Measurements from ENCODE around the gene ATP5PF.

The ATP5PF gene

GRCh38 chr21:25691976-25692375 is 42.7 kb downstream of the ATP5PF start:
- H2AFZ ChIP-seq (ENCODE audit: low read length) = no peak overlapping the region
- H3K4me1 ChIP-seq (ENCODE audit: low read length) = no peaks in the 10 kb centered on the region
- H3K4me3 ChIP-seq (ENCODE audit: low read length) = no peak overlapping the region
- TF ChIP-seq CTCF (IDR thresholded peaks at IDR 0.05; ENCODE audit: low read length) = no peak
- TF ChIP-seq EZH2 (optimal IDR thresholded peaks at IDR 0.05; ENCODE audit: low read depth, low read length) = no peak
- no peak for TF ChIP-seq EZH2phosphoT487 (IDR thresholded peaks at IDR 0.05; ENCODE audit: low read length)
- H3K27ac ChIP-seq (ENCODE audit: low read length) = no peak overlapping the region
- H3F3A ChIP-seq (ENCODE audit: insufficient read depth, low read length) = no peaks in the 10 kb centered on the region
- H3K27me3 ChIP-seq (replicated peaks; ENCODE audit: insufficient read depth, low read length) = no peaks in the 10 kb centered on the region
- H3K9me2 ChIP-seq (replicated peaks; ENCODE audit: insufficient read depth, low read length) = no peaks in the 10 kb centered on the region
- no peaks in the 10 kb centered on the region for H3K79me2 ChIP-seq (ENCODE audit: low read length)
- no peaks in the 10 kb centered on the region for H3K9me3 ChIP-seq (replicated peaks; ENCODE audit: insufficient read depth, low read length)
- H3K9ac ChIP-seq (ENCODE audit: low read length) = no peak overlapping the region
- no peak overlapping the region for H3K4me2 ChIP-seq (ENCODE audit: low read depth, low read length)
- H4K20me1 ChIP-seq (ENCODE audit: insufficient read depth, low read length) = no peaks in the 10 kb centered on the region
- DNase-seq = no peak
- H3K36me3 ChIP-seq (replicated peaks; ENCODE audit: insufficient read depth, low read length) = no peaks in the 10 kb centered on the region

GRCh38 chr21:25689226-25689625 is 45.5 kb downstream of the ATP5PF start:
- H3K4me3 ChIP-seq (ENCODE audit: low read length) = no peak overlapping the region
- no peaks in the 10 kb centered on the region for H3K27me3 ChIP-seq (replicated peaks; ENCODE audit: insufficient read depth, low read length)
- no peak for DNase-seq
- H3K79me2 ChIP-seq (ENCODE audit: low read length) = no peaks in the 10 kb centered on the region
- H3K4me2 ChIP-seq (ENCODE audit: low read depth, low read length) = no peak overlapping the region
- H3K36me3 ChIP-seq (replicated peaks; ENCODE audit: insufficient read depth, low read length) = no peaks in the 10 kb centered on the region
- no peak overlapping the region for H3K9ac ChIP-seq (ENCODE audit: low read length)
- no peaks in the 10 kb centered on the region for H3K9me3 ChIP-seq (replicated peaks; ENCODE audit: insufficient read depth, low read length)
- H3K4me1 ChIP-seq (ENCODE audit: low read length) = no peaks in the 10 kb centered on the region
- no peaks in the 10 kb centered on the region for H4K20me1 ChIP-seq (ENCODE audit: insufficient read depth, low read length)
- no peak overlapping the region for H2AFZ ChIP-seq (ENCODE audit: low read length)
- no peak for TF ChIP-seq EZH2phosphoT487 (IDR thresholded peaks at IDR 0.05; ENCODE audit: low read length)
- no peak for TF ChIP-seq CTCF (IDR thresholded peaks at IDR 0.05; ENCODE audit: low read length)
- no peak for TF ChIP-seq EZH2 (optimal IDR thresholded peaks at IDR 0.05; ENCODE audit: low read depth, low read length)
- no peaks in the 10 kb centered on the region for H3K9me2 ChIP-seq (replicated peaks; ENCODE audit: insufficient read depth, low read length)
- H3K27ac ChIP-seq (ENCODE audit: low read length) = no peak overlapping the region
- H3F3A ChIP-seq (ENCODE audit: insufficient read depth, low read length) = no peaks in the 10 kb centered on the region

- Histone ChIP-seq H3K79me2 (ENCODE audit: low read length) (no peaks in the 10 kb centered on the region), H4K20me1 (ENCODE audit: insufficient read depth, low read length) (no peaks in the 10 kb centered on the region), H3K27ac (ENCODE audit: low read length) (no peak overlapping the region), H3K9ac (ENCODE audit: low read length) (no peak overlapping the region), H2AFZ (ENCODE audit: low read length) (no peak overlapping the region), H3K9me2 (replicated peaks; ENCODE audit: insufficient read depth, low read length) (no peaks in the 10 kb centered on the region), H3K4me2 (ENCODE audit: low read depth, low read length) (no peak overlapping the region), H3K27me3 (replicated peaks; ENCODE audit: insufficient read depth, low read length) (no peaks in the 10 kb centered on the region), H3K36me3 (replicated peaks; ENCODE audit: insufficient read depth, low read length) (no peaks in the 10 kb centered on the region), H3K4me3 (ENCODE audit: low read length) (no peak overlapping the region), H3F3A (ENCODE audit: insufficient read depth, low read length) (no peaks in the 10 kb centered on the region), H3K4me1 (ENCODE audit: low read length) (no peaks in the 10 kb centered on the region), H3K9me3 (replicated peaks; ENCODE audit: insufficient read depth, low read length) (no peaks in the 10 kb centered on the region)
- TF ChIP-seq EZH2phosphoT487 (IDR thresholded peaks at IDR 0.05; ENCODE audit: low read length) (no peak), EZH2 (optimal IDR thresholded peaks at IDR 0.05; ENCODE audit: low read depth, low read length) (no peak), CTCF (IDR thresholded peaks at IDR 0.05; ENCODE audit: low read length) (no peak)
- no peak for DNase-seq
Measured at GRCh38 chr21:25688275-25689155, 46.2 kb downstream of the ATP5PF start.
